GM10266 (cell line): Measurements from ENCODE around the gene FRYL.
A peak's percentile ranks its signal among the peaks of the same experiment; 100 is the strongest.
"Not testable (repeated sequence)": the region's sequence is repeated elsewhere in the genome, so short reads cannot be mapped to it uniquely, and the experiment has no call there.

Experiments
- DNase-seq: peaks from one replicate; pipeline ENCODE4 v3.0.0; 2012; ENCODE audit errors: extremely low spot score
- CTCF ChIP-seq: IDR thresholded peaks from 2 replicates; pipeline ENCODE4 v1.5.1; 2012; ENCODE audit warnings: mild to moderate bottlenecking, low read depth; ENCODE audit not compliant: control insufficient read depth, insufficient read depth; ENCODE audit errors: missing control alignments

FRYL gene

GRCh38 chr4:48772556-48772955, 7.5 kb downstream of the FRYL start:
- no peak for DNase-seq
- no peak for TF ChIP-seq CTCF

- DNase-seq: no peak
- no peak for TF ChIP-seq CTCF
These were observed 12.8 kb downstream of the FRYL start for GRCh38 chr4:48767055-48767929.

GRCh38 chr4:48766131-48766792, 13.8 kb downstream of the FRYL start:
- peak; percentile 32 for DNase-seq
- TF ChIP-seq CTCF: no peak

- no peak for TF ChIP-seq CTCF
- no peak for DNase-seq
These were observed 17.7 kb downstream of the FRYL start for GRCh38 chr4:48762408-48762807.

GRCh38 chr4:48761286-48761685, 18.8 kb downstream of the FRYL start:
- no peak for DNase-seq
- TF ChIP-seq CTCF: no peak

- DNase-seq: not testable (repeated sequence)
These were observed 21.4 kb downstream of the FRYL start for GRCh38 chr4:48758703-48759102.

- TF ChIP-seq CTCF: no peak
- no peak for DNase-seq
These were observed 23.3 kb downstream of the FRYL start for GRCh38 chr4:48756689-48757220.
